ENCODE data around the gene TUFT1. TPM values are rescaled to one million over a fixed set of nuclear protein-coding genes. Genes with fewer than 3 reads are reported as not detected.
"Not testable (repeated sequence)": the region's sequence is repeated elsewhere in the genome, so short reads cannot be mapped to it uniquely, and the experiment has no call there.

TUFT1 gene
- total and polyA plus RNA-seq, 8 donors: 7.1 to 16.1 (median 11.0) TPM

- Histone ChIP-seq H3K4me3 (no peak overlapping the region), H3K27me3 (no peaks in the 10 kb centered on the region), H3K36me3 (no peaks in the 10 kb centered on the region), H3K9me3 (no peaks in the 10 kb centered on the region), H3K27ac (peak overlapping the region in 2 of 4 donors; percentile 6 to 25), H3K4me1 (no peaks in the 10 kb centered on the region)
- DNase-seq (peak in 4 of 6 donors; percentile 47 to 66 (median 54)), FAIRE-seq (no peak), ATAC-seq (peak; percentile 61 to 84 (median 75))
- intact Hi-C loops (cut with DNase I): loop anchor here in 1 of 3 donors (10.0 kb wide), 1 partner anchor 138 kb away; no protein-coding TSS in a partner anchor
- TF ChIP-seq, protein P1, sequence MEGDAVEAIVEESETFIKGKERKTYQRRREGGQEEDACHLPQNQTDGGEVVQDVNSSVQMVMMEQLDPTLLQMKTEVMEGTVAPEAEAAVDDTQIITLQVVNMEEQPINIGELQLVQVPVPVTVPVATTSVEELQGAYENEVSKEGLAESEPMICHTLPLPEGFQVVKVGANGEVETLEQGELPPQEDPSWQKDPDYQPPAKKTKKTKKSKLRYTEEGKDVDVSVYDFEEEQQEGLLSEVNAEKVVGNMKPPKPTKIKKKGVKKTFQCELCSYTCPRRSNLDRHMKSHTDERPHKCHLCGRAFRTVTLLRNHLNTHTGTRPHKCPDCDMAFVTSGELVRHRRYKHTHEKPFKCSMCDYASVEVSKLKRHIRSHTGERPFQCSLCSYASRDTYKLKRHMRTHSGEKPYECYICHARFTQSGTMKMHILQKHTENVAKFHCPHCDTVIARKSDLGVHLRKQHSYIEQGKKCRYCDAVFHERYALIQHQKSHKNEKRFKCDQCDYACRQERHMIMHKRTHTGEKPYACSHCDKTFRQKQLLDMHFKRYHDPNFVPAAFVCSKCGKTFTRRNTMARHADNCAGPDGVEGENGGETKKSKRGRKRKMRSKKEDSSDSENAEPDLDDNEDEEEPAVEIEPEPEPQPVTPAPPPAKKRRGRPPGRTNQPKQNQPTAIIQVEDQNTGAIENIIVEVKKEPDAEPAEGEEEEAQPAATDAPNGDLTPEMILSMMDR (IDR thresholded peaks at IDR 0.05): no peak
- WGBS, 2 donors: 68 to 71% methylated on average over 5 of the region's 5 CpGs
These were observed 56.3 kb downstream of the TUFT1 start for GRCh38 chr1:151596166-151596953.

GRCh38 chr1:151602550-151602949, 62.4 kb downstream of the TUFT1 start:
- H3K27ac ChIP-seq; H3K36me3 ChIP-seq; FAIRE-seq; ATAC-seq; H3K4me3 ChIP-seq; DNase-seq; H3K27me3 ChIP-seq; intact Hi-C loops (cut with DNase I); H3K4me1 ChIP-seq; H3K9me3 ChIP-seq: not testable (repeated sequence)
- 81 to 82% methylated on average over 5 of the region's 5 CpGs for WGBS, 2 donors

GRCh38 chr1:151604291-151604690, 64.2 kb downstream of the TUFT1 start:
- Histone ChIP-seq H3K36me3 (no peaks in the 10 kb centered on the region), H3K4me3 (no peak overlapping the region), H3K4me1 (no peaks in the 10 kb centered on the region), H3K27me3 (no peaks in the 10 kb centered on the region), H3K9me3 (no peaks in the 10 kb centered on the region), H3K27ac (no peak overlapping the region)
- WGBS, 2 donors: 42 to 55% methylated on average over 2 of the region's 2 CpGs
- no peak for DNase-seq
- no peak for ATAC-seq
- no peak for FAIRE-seq
- intact Hi-C loops (cut with DNase I): no loop called here
- TF ChIP-seq, protein P1 (IDR thresholded peaks at IDR 0.05): no peak

GRCh38 chr1:151606384-151606783, 66.3 kb downstream of the TUFT1 start:
- H3K36me3 ChIP-seq: no peaks in the 10 kb centered on the region
- no peak overlapping the region for H3K27ac ChIP-seq
- no peak for DNase-seq
- FAIRE-seq: no peak
- TF ChIP-seq, protein P1 (IDR thresholded peaks at IDR 0.05): no peak
- H3K27me3 ChIP-seq: no peaks in the 10 kb centered on the region
- peak in 2 of 4 donors; percentile 6 to 21 for ATAC-seq
- peaks cover 0 to 5% (median 3%) of the 10 kb centered on the region in 3 donors for H3K4me1 ChIP-seq
- intact Hi-C loops (cut with DNase I): no loop called here
- no peak overlapping the region for H3K4me3 ChIP-seq
- no peaks in the 10 kb centered on the region for H3K9me3 ChIP-seq

GRCh38 chr1:151606857-151607256, 66.7 kb downstream of the TUFT1 start:
- TF ChIP-seq, protein P1 (IDR thresholded peaks at IDR 0.05): no peak
- DNase-seq: no peak
- FAIRE-seq: no peak
- Histone ChIP-seq H3K4me1 (peaks cover 0 to 6% (median 4%) of the 10 kb centered on the region in 3 donors), H3K27ac (no peak overlapping the region), H3K27me3 (no peaks in the 10 kb centered on the region), H3K36me3 (no peaks in the 10 kb centered on the region), H3K9me3 (no peaks in the 10 kb centered on the region), H3K4me3 (no peak overlapping the region)
- ATAC-seq: no peak
- intact Hi-C loops (cut with DNase I): no loop called here
- WGBS, 2 donors: 30 to 39% methylated on average over 3 of the region's 3 CpGs

Data from pancreas (tissue), 10 donors.